Measurements from ENCODE around the gene DEFB132.
"Not testable (repeated sequence)": the region's sequence is repeated elsewhere in the genome, so short reads cannot be mapped to it uniquely, and the experiment has no call there.

DEFB132 gene, protein sequence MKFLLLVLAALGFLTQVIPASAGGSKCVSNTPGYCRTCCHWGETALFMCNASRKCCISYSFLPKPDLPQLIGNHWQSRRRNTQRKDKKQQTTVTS

DNA sequence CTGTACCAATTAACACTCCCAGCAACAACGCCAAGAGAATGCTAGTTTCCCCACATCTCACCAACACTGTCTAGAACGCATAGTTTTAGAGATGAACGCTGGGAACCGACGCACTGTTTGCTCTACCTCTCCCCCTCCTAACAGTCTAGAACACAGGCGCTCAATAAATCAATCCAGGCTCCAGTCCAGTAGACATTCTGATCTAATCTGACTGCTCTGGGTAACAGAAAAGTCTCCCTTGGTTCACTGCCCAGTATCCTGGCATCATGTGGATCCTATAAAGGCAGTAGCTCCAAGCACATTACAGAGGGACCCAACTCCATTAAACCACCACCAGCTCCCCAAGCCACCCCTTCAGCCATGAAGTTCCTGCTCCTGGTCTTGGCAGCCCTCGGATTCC is at the start of gene DEFB132:
Gene DEFB132 (plus strand): TSS at position 306 of the 400 bp plus-strand sequence. CDS start 55 bp downstream, at position 361.
- no peak for FAIRE-seq

DNA sequence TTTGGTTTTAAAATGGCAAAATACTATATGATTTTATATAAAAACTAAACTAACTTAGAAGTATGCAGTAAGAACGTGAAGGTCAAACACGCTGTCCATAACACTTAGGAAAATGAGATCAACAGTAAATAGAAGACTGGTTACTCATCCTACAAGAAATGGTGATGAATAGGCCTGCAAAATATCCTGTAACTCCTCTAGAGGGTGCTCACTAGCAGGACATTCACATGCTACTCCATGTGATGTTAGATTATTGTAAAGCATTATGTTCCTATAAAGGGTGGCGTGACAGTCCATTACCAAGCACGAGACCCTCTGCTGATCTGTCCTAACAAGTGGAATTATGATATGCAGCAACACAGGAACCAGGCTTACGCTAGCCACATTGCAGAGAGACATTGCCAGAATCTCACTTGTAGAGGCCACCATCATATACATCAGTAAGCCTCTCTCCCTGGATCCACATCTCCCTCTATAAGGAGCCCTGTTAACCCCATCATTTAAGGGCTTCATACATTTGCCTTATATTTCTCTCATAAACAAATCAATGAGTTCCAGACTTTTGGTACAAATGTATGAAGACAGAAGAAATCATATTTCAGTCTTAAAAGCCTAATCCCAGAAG is 48.5 kb upstream of the DEFB132 start:
- FAIRE-seq = peak; percentile 8

DNA sequence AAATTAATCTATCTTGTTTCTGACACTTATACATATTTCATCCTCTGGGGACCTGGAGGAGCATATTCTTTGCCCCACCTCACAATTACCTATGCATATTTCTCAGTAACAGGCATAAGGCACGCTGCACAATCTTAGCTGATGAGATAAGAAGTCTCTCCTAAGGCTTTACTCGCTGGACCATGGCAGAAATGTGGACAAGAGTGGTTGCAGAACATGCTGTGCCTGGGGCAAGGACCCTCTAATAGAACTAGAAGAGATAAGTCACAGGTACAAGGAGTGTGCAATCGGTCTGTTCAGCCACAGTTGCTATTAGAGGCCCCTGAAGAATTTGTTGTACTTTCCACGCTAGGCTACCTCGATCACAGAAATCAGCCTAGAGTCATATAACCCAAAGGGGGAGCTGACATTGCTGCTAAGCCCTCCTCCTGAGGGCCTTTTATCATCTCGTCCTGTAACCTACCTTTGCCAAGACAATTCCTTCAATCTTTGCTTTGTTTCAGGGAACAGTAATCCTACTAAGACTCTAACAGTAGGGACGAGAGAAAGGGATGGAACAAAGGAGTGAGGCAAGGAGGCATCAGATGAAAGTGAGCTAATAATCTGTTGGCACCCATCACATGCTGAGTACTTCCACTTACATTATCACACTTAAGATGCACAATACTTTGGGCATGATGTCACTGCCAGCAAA is 46.6 kb upstream of the DEFB132 start:
- no peak for FAIRE-seq

DNA sequence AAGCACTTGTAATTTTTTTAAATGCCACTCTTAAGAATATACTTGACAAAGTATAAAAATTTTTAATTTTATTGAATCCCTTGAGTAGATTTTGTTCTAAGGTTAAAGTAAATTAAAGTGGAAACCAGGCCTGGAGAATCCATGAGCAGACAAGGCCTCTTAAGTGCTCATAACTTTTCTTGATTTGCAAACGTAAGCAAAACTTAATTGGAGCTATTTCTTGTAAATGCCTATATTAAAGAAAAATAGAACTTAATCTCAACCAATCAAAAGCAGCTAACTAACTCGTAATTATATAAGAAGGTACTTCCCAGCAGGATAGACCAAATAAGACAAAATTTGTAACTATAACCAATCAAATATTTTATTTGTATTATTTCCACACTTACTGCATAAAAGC is 43.1 kb upstream of the DEFB132 start:
- FAIRE-seq = no peak

DNA sequence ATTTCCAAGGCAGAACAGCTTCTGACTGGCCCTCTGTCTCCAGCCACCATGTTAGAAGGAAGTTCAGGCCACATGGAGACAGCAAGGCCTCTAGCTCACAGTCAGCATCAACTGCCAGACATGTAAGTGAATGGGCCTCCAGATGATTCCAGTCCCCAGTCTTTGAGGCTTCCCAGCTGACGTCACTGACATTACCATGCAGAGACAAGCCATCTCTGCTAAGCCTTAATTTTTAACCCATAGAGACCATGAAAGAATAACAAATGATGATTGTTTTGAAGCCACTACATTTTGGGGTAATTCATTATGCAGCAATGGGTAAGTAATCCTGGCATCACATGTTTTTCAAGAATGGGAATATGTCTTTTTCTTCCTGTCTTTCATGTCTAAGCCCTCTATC is 41.7 kb upstream of the DEFB132 start:
- no peak for FAIRE-seq

DNA sequence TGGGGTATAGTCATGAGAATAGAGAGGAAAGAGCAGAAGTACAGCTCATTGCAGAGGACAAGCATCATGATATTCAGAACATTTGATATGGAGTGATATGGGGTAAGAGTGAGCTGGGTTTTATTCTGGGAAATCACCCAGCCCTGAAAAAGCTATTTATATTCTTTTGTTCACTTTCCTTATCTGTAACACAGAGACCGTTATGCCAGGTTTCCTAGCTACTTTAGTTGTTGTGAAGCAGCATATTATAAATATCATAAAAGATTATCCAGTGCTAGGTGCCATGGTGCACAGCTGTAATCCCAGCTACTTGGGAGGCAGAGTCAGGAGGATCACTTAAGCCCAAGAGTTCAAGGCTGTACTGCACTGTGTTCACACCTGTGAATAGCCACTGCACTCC is 40.3 kb upstream of the DEFB132 start:
- FAIRE-seq = no peak

DNA sequence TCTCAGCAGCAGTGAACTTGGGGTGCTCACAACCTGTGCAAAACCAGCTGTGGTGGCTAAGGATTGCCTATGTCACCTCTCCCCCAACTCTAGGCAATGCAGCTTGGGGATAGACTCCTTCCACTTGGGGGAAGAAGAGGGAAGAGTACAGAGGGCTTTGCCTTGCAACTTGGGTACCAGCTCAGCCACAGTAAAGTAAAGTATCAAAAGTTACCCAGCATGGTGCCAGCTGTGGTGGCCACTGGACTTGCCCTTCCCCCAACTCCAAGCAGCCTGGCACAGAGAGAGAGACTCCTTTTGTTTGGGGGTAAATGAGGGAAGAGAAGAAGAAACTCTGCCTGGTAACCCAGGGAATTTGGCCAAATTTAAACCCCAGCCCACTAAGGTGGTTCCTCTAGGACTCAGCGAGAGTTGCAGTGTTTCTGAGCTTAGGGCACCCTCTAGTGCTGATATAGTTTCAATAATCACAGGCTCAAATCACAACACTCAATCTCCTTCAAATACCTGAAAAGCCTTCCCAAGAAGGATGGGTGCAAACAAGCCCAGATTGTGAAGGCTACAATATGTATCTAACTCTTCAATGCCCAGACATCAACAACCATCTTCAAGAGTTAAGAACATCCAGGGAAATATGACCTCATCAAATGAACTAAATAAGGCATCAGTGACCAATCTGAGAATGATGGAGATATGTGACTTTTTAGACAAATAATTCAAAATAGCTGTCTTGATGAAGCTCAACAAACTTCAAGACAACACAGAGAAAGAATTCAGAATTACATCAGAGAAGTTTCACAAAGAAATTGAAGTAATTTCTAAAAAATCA is 38.0 kb upstream of the DEFB132 start:
- no peak for FAIRE-seq

DNA sequence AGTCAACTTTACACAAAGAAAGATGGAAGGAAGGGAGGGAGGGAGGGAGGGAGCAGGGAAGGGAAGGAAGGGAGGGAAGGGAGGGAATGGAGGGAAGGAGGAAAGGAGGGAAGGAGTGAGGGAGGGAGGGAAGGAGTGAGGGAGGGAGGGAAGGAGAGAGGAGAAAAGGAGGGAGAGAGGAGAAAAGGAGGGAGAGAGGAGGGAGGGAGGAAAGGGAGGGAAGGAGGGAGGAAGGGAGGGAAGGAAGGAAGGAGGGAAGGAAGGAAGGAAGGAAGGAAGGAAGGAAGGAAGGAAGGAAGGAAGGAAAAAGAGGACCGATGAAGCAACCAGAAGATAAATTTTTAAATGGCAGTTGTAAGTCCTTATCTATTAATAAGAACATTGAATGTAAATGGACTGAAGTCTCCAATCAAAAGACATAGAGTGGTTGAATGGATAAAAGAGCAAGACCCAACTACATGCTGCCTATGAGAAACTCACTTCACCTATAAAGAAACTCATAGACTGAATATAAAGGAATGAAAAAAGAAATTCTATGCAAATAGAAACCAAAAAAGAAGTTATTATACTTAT is 36.2 kb upstream of the DEFB132 start:
- FAIRE-seq = no peak

DNA sequence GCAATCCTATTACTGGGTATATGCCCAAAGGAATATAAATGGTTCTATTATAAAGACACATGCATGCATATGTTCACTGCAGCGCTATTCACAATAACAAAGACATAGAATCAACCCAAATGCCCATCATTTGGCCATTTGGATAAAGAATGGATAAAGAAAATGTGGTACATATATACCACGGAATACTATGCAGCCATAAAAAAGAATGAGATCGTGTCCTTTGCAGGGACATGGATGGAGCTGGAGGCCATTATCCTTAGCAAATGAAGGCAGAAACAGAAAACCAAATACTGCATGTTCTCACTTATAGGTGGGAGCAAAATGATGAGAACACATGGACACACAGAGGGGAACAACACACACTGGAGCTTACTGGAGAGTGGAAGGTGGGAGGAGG is 31.6 kb upstream of the DEFB132 start:
- not testable (repeated sequence) for FAIRE-seq

DNA sequence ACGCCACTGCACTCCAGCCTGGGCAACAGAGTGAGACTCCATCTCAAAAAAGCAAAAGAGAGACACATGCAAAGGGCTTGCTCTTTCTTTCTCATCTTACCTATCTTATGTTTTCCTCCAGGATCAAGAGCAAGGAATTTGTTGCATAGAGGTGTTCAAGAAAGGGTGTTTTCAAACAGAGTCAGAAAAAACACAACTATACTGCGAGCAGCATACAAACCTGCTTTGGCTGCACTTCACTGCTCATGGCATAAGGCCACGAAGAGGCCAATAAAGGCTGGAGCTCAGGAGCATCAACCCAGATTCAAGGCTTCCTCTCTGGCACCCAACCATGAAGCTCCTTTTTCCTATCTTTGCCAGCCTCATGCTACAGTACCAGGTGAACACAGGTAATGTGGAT is 30.6 kb upstream of the DEFB132 start, which contains the start of gene DEFB129:
Gene DEFB129 (plus strand): TSS at position 301 of the 400 bp plus-strand sequence. CDS start 31 bp downstream, at position 332.
- no peak for FAIRE-seq

DNA sequence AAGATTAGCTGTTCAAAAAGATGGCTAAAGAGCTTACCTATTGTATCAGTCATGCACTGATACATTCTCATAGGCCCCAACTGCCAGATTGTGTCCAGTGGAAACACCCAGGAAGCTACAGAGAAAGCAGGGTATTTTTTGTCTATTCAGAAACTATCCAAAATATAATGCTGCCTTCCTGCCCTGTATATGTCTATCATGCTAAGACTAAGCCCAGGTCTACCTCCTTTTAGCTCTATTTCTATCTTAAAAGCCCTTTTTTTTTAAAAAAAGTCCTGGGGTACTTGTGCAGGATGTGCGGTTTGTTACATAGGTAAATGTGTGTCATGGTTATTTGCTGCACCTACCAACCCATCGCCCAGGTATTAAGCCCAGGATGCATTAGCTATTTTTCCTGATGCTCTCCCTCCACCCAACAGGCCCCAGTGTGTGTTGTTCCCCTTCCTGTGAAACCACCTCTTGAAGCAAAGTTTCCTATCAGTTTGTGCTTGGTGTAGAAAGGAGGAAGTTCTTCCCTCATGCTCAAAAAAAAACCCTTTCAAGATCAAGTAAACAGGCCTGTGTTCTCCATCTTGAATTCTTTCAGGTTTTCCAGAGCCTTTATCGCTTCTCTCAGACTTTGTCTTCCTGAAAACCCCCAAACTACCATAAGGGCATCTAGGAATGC is 30.0 kb upstream of the DEFB132 start:
- no peak for FAIRE-seq

DNA sequence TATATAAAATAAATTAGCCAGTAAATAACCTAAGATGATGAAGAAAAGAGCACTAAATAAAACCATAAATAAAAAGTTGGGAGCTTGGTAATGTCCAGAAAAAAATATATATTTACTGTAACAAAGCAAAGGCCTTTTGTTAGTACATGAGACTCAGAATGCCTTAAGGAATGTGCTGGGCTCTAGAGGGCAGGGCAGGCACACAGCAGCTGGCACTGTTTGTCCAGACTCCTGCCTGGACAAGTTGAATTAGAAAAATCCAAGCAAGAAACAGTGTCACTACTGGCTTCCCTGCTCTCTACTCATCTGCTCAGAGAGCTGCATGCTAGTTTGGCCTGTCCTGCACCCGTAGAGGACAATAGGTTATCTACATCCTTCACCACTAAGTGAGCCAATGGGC is 21.6 kb upstream of the DEFB132 start:
- FAIRE-seq = no peak

DNA sequence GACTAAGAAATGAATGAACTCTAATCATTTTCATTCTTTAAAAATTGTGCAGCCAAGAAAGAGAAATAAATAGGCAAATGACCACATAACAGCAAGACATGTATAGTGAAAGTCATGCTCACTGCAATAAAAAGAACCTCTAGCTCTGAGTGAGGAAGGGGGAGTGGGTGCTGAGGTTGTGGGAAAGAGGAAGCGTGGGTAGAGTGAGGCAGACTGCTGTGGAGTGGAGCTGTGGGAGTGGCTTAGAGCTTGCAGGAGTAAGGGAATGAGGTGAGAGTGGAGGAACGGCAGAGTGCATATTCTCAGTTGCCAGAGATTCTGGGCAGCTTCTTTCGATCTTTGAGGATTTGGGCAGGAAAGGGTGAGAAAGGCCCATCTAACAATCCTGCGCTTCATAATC is 20.0 kb upstream of the DEFB132 start:
- no peak for FAIRE-seq

DNA sequence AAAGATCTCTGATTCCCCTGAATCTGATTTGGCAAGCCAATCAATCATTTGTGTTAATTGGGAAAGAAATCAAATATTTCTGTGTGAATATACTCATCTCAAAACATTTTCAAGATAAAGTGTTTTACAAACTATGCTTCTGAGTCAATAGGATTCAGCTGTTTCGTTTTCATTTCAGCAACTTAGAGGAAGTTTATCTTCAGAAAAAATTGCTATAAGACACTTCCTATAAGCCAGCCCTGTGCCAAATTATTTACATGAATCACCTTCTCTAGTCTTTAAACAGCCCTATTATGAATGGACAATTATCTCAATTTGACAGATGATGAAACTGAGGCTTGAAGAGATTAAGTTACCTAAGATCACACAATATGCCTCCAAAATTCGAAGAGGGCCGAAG is 19.6 kb upstream of the DEFB132 start:
- no peak for FAIRE-seq

DNA sequence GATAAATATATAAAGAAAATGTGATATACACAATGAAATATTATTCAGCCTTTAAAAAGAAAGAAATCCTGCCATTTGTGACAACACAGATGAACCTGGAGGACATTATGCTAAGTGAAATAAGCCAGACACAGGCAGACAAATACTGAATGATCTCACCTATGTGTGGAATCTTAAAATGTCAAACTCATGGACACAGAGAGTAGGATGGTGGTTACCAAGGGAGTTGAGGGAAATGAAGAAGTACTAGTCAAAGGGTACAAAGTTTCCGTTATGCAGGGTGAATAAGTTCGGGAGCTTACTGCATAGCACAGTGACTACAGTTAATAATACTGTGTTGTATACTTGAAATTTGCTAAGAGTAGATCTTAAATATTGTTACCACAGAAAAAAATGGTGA is 14.6 kb upstream of the DEFB132 start:
- FAIRE-seq = no peak

DNA sequence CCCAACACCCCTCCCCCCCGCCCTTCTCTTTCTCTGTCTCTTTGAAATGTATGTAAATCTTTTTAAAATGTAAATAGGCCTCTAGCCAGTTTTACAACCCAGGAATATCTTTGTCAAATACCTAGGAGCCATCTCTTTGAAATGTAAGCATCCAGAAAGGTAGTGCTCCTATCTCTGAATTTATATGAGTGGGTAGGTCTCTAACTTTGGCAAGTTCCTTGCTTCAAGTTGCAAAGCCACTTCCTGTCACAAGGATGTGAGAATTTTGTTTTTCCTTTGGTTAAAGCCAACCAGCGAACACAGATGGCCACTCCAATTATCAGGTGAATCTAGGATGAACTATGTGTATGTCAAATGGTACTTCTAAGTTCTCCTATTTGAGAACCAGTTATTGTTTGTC is 6.2 kb upstream of the DEFB132 start:
- FAIRE-seq = no peak

DNA sequence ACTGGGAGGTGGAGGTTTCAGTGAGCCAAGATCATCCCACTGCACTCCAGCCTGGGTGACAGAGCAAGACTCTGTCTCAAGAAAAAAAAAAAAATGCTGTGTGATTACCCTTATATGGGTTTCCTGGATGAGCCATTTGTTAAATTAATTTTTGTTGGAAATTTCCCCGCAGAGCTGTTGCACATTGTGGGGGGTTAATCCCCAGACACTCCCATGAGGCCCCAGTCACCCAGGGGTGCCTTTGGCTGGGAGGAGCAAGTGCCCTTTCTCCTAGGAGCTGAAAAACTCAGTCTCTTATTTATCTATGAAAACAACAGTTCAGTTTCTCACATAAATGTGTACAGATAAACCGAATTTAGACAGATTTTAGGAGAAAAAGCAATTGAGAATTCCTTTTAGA is 4.7 kb upstream of the DEFB132 start:
- FAIRE-seq = no peak

DNA sequence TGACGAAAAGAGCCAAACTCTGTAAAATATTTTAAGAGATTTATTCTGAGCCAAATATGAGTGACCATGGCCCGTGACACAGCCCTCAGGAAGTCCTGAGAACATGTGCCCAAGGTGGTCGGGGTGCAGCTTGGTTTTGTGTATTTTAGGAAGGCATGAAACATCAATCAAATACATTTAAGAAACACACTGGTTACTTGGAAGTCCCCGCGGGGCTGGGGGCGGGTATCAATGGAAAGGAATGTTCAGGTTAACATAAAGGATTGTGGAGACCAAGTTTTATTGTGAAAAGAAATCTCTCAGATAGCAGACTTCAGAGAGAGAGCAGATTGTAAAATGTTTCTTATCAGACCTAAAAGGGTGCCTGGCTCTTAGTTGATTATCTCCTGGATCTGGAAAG is 4.1 kb upstream of the DEFB132 start:
- FAIRE-seq = not testable (repeated sequence)

DNA sequence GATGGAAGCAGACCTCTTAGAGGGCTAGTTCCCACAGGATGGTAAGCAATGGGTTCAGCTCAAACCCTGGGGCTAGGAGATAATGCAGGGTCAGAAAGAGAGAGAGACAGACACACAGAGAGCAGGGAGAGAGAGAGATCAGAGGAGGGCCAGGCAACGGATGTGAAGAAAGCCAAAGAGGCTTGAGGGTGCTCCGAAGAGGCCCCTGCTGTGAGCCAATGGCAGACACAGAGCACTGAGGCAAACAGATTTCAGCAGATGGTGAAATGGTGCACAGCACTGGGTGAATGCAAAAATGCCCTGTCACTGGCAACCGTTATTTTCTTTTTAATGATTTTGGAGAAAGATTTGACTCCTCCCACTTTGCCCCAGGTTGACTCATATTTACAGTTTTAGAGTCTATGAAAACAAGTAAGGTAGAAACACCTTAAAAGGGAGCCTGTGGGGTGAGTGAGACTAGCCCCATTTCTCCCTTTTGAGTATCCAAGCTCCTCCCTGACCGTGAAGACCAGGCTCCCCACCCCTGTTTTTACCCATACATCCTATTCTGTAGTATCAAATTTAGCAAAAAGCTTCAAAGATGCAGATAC is 840 bp downstream of the DEFB132 start:
- no peak for FAIRE-seq

DNA sequence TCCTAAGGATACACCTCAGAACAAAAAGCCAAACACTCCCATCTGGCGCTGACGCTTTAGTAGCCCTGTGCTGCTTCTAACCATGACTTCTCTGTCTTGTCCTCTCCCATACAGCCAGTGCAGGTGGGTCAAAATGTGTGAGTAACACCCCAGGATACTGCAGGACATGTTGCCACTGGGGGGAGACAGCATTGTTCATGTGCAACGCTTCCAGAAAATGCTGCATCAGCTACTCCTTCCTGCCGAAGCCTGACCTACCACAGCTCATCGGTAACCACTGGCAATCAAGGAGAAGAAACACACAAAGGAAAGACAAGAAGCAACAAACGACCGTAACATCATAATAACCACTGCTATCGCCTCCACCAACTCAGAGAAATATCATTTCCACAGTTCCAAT is 1.4 kb downstream of the DEFB132 start:
- no peak for FAIRE-seq

DNA sequence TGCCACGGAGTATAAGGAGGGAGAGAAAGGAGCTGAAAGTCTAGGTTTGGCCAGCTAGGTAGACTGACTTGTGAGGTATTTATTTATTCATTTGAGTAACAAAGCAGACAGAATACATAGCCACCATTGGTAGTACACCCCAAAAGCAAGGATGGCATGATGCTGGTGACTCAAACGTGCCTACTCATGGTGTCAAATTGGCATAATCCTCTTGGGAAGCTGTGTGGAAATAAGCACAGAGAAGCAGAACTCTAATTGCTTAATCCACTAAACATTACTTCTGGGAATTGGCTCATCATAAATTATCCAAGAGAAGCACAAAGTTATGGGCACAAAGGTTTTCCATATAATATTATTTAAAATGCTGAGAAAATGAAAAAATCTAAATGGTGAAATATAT is 2.5 kb downstream of the DEFB132 start:
- no peak for FAIRE-seq

DNA sequence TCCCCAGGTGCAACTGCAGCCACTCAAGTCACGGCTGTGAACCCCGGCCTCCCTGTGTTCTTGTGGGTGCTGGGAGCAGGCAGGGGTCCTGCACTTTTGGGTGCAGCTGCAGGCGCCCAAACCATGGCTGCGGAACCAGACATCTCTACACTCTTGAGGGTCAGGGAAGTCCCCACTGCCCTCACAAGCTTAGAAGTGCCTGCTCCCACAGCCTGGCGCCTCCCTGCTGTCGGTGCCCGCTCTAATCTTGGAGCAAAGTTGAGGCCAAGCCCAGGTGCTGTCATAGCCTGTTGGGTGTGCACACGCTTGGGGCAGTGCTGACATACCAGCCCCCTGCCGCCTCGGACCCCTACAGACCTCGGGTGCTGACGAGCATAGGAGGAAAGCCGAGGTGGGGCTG is 6.2 kb downstream of the DEFB132 start:
- FAIRE-seq = no peak

Data from endometrium (tissue), 2 donors.